SKM-1 treated with dmso at 0.1 percent for 144 hours (cell line): ENCODE results near the gene ABCG2.

ENCODE experiments used
- DNase-seq: peaks from one replicate; lab custom pipeline; 2025; ENCODE audit not compliant: unreplicated experiment; lab: John Stamatoyannopoulos, UW

Gene ABCG2

DNA sequence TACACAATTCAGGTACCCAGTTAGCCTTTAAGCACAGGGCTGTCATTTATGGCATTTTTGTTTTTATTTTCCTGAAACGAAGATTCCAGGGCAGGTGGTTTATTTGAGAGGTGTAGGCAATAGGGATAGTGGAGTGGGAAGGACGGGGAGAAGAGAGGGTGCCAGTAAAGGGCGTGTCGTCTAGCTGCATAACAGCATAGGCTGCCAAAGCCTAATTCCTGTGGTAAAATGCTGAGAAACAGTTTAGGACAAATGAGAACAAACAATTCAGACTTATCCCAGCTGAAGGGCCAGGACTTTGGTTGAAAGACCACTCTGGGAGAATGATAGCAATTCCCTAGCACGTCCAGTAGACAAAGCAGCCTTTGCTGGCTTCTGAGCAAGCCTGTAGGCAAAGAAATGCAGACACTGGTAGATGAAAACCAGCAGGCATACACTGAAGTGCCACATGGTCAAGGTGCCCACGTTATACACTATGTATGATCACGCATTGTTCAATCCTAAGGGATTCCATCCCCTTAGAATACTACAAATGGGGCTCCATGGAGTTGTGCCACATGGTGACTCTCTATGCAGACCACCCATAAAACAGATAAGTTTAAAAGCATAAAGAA, 80.4 kb downstream of the ABCG2 start:
- DNase-seq, result no peak

GRCh38 chr4:88075336-88075735, 83.1 kb downstream of the ABCG2 start:
- no peak for DNase-seq

DNA sequence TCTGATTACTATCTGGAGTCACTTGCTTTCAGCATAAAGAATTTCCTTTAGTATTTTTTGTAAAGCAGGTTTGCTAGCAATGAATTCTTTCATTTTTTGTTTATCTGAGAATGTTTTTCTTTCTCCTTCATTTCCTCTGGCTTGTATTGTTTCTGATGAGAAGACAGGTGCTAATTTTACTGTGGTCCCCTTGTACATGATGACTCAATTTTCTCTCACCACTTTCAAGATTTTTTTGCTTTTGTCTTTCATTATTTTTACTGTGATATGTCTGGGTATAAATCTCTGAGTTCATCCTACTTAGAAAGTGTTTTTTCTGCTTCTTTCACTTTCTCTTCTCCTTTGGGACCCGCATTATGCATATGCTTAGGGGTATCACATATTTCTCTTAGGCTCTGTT, 88.4 kb downstream of the ABCG2 start:
- DNase-seq, result no peak

DNA sequence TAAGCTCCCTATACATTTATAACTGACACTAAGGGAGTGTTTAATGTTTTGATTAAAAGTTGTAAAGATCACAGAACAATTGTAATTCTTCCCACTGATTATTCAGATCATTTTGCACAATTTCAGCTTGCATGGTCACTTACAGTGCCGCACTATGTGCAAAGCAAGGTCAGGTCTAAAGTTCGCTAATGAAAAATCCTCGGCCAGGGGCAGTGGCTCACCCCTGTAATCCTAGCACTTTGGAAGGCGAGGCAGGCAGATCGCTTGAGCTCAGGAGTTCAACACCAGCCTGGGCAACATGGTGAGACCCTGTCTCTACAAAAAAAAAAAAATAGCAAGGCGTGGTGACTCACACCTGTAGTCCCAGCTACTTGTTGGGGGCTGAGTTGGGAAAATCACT, 94.0 kb downstream of the ABCG2 start:
- no peak for DNase-seq

GRCh38 chr4:88063634-88064296, 94.7 kb downstream of the ABCG2 start:
- DNase-seq, result no peak

- DNase-seq, result no peak
Measured at GRCh38 chr4:88062843-88063242, 95.6 kb downstream of the ABCG2 start.

DNA sequence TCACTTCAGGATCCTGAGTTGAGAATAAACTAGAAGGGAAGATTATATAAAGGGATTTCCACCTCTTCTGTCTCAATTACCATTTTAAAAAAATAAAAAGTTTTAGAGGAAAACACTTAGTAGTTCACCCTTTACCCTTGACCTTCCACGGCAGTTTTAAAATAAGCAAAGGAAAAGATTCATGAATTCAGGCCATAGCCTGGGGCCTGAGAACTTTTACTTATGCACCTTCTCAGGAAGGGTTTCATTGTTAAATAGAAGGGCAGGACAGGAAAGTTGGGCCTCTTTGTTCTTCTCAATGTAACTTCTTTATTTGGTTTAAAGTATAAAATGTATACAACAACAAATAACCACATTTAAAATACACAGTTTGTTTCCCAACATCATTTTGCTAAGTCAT, 96.1 kb downstream of the ABCG2 start:
- DNase-seq, result no peak

DNA sequence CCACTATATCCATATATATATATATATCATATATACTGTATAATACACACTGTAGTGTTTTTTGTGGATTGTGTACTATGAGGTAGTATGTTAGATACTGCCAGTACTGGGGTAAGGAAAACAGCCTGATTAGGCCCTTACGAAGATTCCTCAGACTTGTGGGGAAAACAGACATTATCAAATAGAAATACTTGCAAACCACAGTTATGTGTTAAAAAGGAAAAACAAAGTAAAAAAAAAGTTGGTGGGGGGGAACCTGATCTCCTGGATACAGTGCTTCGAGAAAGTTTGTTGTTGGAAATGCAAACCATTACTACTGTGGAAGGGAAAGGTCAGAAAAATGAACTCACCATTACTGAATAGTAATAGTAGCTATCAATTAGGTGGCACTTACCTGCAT, 98.0 kb downstream of the ABCG2 start:
- no peak for DNase-seq

GRCh38 chr4:88059766-88060165, 98.7 kb downstream of the ABCG2 start:
- DNase-seq, result no peak

DNA sequence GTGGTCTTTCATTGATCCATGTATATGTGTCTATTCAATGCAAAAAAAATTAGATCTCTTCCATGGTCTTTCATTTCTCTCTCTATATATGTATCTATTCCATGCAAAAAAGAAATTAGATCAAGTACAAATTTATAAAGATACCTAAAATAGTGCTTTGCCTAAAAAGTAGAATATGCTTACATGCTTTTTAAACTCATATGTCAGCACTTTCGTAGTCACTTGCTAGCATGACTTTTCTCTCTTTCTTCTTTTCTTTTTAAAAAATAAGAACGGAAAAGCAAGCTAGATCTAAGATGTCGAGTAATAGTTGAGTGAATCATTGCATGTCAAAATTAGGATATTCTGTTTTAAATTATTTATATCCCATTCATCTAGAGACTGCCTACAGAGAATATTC, 100.1 kb downstream of the ABCG2 start:
- DNase-seq, result no peak

DNA sequence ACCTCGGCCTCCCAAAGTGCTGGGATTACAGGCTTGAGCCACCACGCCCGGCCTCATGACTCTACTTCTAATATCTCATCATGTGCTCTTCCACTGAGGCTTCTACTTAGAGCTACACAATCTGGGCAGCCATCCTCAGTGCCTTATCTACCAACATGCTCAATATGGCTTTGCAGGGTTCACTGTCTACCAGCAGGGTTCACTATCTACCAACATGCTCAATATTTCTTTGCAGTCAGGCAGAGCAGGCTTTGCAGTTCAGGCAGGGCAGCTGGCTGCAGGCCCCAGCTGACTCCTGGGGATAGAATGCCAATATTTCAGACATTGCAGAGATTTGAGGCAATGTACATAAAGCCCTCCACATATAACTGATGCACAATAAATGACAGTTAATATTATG, 103.5 kb downstream of the ABCG2 start:
- no peak for DNase-seq

DNA sequence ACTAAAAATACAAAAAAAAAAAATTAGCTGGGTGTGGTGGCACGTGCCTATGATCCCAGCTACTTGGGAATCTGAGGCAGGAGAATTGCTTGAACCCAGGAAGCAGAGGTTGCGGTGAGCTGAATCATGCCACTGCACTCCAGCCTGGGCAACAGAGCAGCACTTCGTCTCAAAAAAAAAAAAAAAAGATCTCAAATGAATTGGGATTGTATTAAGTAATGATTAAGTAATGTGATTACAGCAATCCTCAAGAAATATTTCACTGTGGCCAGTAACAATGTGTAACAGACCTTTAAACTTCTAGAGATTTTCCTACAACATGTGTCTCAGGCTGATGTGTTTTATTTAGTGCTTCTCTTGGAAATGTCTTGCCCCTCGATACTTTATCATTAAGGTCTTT, 104.2 kb downstream of the ABCG2 start:
- DNase-seq, result no peak

DNA sequence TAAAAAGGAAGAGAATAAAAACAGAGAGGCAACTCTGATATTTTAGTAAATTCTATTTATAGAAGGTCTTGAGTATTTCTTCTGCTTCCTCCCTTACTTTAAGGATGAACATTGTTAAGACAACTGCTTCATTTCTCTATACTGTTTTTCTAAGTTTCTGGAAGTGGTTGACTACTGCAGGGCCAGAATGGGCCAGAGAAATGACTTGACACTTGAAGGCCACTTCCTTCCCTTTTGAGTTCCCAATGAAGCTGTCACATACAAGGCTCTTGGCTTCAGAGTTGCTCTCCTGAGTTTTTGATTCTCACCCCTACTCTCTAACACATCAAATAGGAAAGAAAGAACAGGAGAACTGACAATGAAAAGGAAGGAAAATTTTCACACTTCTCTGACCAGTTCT, 113.4 kb downstream of the ABCG2 start:
- DNase-seq, result peak; percentile 14

GRCh38 chr4:88043586-88044340, 114.7 kb downstream of the ABCG2 start:
- DNase-seq, result no peak

DNA sequence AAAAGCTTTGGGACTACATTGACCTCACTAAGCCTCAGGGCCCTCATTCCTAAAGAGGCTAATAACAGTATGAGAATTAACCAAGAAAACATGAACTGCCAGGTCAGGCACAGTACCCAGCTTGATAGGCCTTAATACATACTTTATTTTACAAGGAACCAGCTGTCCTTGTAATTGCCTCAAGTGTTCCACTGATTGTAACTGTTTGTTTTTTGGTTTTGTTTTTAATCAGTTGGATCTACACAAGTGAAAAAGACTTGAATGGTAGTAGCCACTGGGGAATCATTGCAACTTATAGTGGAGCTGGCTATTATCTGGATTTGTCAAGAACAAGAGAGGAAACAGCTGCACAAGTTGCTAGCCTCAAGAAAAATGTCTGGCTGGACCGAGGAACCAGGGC, 115.4 kb downstream of the ABCG2 start:
- no peak for DNase-seq

DNA sequence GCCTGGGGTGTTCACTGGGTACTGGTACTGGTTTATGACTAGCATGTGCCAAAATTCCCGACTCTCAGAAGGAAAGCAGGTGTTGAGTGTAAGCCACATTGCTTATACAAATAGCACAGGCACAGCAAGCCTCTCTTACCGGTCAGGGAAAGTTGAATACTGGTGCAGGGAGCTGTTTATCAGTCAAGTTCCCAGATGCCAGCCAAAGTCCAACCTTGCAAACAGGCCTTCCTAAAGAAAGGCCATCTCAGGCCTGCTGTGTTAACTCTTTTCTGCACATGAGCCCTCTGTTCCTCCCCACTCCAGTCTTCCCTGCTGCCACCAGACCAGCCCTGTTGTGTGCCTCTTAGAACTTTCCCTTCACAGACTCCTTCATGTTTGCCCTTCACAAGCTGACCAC, 116.8 kb downstream of the ABCG2 start:
- no peak for DNase-seq

GRCh38 chr4:88040707-88041106, 117.7 kb downstream of the ABCG2 start:
- no peak for DNase-seq
